HG02642 (cell line): ENCODE results near the gene VSTM2B.

Experiments used
- ATAC-seq: cut with Tn5 transposase; IDR thresholded peaks from one replicate; pipeline ENCODE4 v1.9.1; 2021; ENCODE audit warnings: mild to moderate bottlenecking; ENCODE audit not compliant: unreplicated experiment, poor library complexity

Gene VSTM2B

DNA sequence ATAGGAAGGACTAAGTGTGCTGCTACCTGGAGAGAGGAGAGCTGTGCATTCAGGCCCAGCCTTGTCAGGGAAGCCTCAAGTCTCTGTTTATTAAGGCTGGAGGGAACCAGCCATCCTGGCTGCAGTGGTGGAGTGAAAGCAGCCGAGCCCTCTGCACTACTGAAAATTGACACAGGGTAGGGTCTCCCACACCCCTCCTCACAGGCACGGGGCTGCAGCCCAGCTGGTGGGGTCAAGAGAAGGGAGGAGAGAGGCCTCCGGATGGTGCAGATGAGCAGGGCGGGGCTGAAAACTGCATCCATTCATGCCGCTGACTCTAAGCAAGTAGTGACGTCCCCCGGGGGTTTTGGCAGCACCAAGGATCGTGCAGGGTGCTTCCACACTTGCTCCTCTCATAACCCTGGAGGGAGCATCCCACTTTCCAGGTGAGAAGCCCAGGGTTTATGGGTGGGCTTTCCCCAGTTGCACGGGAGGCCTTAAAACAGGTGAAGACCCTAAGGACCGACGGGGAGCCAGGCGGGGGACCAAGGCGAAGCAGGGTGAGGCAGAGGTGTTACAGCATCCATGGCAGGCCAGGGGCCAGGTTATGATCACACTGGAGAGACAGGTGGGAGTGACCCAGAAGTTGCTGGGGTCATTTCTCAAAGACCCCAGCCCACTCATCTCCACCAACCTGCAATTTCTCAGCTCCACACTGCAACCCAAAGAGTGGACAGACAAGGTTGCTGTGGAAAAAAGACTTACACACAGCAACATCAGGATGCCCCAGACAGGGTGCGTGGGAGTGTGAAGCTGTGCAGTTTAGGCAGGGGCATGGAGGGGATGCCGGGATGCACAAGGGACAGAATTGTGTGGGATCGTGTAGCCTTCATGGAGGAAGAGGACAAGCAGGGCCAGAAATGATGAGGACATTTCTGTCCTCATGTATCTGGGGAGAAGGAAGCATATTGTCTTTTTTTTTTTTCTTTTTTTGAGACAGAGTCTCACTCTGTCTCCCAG is 36.8 kb downstream of the VSTM2B start:
- ATAC-seq, result no peak

- no peak for ATAC-seq
Measured at GRCh38 chr19:29563486-29564101, 37.8 kb downstream of the VSTM2B start.

DNA sequence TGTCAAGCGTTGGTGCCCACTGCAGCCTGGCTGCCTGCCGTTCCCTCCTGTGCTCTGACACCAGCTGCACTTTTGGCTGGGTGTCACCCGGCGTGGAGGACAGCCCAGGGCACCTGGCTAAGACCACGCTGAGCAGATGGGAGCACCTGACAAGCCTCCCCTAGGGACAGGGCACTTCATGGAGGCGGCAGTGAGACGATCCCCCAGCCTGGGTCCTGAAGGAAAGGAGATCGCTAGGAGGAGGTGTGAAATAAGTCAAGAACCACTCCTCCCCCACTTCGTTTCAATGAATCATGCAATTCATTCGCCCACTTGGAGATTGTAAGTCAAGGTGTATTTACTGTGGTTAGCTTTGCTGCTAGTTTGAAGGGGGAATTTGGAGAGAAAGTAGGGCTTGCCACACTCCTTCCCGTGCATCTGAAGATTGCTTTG is 38.8 kb downstream of the VSTM2B start:
- ATAC-seq, result no peak

GRCh38 chr19:29565171-29565570 is 39.4 kb downstream of the VSTM2B start:
- ATAC-seq, result no peak

DNA sequence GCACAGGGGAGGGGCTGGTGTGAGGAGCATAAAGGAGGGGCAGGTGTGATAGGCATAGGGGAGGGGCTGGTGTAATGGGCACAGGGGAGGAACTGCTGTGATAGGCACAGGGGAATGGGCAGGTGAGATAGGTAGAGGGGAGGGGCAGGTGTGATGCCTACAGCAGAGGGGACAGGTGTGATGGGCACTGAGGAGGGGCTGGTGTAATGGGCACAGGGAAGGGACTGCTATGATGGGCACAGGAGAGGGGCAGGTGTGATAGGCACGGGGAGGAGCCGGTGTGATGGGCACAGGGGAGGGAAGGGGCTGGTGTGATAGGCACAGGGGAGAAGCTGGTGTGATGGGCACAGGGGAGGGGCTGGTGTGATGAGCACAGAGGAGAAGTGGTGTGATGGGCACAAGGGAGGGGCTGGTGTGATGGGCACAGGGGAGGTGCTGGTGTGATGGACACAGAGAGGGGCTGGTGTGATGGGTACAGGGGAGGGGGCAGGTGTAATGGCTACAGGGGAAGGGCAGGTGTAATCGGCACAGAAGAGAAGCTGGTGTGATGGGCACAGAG is 40.8 kb downstream of the VSTM2B start:
- no peak for ATAC-seq

DNA sequence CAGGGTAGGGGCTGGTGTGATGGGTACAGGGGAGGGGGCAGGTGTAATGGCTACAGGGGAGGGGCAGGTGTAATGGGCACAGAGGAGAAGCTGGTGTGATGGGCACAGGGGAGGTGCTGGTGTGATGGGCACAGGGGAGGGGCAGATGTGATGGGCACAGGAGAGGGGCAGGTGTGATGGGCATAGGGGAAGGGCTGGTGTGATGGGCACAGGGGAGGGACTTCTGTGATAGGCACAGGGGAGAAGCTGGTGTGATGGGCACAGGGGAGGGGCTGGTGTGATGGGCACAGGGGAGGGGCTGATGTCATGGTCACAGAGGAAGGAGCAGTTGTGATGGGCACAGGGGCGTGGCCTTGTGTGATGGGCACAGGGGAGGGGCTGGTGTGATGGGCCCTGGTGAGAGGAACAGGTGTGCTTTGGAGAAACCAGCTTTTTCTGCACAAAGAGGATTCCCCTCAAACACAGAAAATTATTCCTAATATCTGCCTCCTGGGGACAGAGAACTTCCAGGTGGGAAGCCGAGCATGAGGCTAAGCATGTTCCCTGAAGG is 41.6 kb downstream of the VSTM2B start:
- ATAC-seq, result no peak

DNA sequence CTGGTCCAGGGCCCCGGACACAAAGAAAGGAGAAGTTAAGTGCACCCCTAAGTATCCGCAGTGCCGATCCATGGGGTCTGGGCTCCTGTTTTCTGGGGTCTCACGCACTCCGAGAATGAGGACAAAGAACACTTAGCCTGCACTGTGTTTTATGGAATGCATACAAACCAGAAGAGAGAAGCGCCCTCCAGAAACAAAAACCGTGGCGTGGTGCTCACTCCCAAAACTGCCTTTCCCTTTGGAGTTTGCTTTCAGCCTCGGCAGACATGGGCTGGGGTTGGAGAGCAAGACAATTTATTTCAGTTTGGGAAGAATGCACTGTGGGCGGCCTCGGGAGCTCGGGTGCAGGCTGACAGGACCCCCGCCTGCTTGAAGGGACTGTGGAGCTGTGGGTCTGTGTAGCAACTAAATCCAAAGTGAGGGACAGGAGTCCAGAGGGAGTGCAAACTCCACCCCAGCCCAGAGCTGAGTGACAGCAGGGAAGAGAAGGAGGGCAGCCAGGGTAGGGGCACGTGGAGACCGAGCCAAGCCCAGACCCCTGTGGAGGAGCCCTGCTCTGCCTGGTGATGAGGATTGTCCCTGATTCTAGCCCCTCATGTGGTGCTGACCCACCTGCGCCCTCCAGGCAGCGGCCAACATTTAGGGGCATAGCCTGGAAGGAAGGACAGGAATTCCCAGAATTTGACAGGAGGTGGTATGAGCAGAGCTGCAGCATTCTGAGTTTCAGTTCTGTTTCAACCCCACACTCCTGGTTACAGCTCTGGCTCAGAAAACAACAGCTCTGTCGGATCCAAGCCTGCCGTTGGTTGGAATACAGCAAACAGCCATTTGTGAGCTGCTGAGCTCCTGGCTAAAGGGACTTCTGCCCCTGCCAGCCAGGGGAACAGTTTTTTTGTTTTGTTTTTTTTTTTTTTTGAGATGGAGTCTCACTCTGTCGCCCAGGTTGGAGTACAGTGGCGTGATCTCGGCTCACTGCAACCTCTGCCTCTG is 42.5 kb downstream of the VSTM2B start:
- no peak for ATAC-seq

GRCh38 chr19:29569038-29569911 is 43.5 kb downstream of the VSTM2B start:
- ATAC-seq, result no peak

DNA sequence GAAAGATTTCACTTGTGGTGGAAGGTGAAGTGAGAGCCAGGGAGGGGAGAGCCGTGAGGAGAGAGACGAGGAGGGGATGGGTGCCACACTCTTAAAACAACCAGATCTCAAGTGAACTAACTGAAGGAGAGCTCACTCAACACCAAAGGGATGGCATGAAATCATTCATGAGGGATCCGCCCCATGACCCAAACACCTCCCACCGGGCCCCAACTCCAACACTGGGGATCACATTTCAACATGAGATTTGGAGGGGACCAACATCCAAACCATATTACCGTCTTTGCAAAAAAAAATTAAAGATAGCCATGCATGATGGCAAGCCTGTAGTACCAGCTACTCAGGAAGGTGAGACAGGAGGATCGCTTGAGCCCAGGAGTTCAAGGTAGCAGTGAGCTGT is 45.4 kb downstream of the VSTM2B start:
- ATAC-seq, result no peak

DNA sequence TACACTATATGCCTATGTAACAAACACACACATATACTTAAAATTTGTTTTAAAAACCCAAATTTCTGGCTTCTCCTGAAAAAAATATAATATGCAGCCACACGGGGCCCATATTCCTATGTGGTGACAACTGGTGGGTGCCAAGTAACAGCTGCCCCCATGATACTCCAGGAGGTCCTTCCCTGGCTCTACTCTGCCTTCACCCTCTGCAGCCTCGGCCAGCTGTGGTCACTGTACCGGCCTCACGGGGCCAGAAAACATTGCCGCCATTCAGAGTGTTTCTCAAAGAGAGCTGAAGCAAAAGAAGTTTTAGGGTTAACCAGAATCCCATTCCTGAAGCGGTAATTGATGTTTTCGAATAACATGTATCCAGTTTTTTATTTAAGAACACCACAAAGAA is 47.7 kb downstream of the VSTM2B start:
- ATAC-seq, result no peak

DNA sequence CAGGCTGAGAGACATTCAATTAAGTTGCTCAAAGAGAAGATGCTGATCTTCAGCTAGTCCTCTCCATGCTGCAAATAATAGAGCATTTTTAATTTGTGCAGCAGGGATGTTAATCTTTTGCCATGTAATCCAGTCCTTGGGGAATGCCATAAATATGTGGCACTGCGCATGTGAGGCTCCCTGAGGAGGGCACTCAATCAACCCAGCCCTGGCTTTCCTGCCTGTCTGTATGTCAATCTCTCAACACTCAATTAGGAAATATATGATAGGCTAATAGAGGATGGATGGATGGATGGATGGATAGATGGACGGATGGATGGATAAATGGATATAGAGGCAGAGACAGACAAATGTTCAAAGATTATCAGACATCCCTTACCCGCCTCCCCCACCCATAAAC is 48.7 kb downstream of the VSTM2B start:
- no peak for ATAC-seq

DNA sequence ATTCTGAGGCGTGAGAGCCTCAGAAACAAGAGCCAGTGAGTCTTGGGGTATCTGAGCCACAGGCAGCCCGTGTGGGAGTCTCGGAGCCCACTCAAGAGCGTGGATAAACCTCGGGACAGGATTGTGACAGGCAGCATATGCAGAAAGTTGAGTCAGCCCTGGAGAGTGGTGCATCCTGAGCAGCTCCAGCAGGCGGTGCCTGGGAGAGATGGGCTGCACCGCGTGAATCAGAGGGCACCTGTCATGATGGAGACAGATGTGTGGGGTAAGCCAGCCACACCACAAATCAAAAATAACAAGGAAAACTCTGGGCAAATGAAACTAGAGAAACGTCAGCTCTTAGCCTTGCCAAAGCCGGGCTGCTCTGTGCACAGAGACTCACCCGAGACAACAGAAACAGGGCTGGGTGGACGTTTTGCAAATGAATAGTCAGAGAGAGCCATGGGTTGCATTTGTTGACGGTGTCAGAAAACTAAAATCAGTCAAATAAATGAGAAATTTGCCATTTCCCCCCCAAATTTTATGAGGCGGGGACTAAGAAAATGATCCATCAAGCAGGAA is 50.3 kb downstream of the VSTM2B start:
- no peak for ATAC-seq

GRCh38 chr19:29576761-29577648 is 51.2 kb downstream of the VSTM2B start:
- ATAC-seq, result no peak

- ATAC-seq, result no peak
Measured at GRCh38 chr19:29577649-29577963, 51.8 kb downstream of the VSTM2B start.

DNA sequence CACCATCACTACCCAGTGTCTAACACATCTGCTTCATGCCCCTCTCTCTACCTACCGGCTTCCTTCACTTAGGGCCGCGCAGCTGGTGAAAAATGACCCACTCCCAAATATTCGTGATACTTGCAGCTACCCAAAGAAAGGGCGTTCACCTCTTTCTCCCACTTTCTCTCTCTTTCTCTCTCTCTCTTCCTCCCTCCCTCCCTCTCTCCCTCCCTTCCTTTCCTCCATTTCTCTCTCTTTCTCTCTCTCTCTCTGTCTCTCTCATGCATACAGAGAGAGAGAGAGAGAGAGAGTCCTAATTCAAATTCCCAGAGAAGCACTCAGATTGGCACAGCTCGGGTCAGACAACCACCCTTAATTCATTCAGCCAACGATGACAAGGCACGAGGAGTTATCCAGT is 52.6 kb downstream of the VSTM2B start:
- ATAC-seq, result no peak

- no peak for ATAC-seq
Measured at GRCh38 chr19:29579308-29579910, 53.6 kb downstream of the VSTM2B start.

- no peak for ATAC-seq
Measured at GRCh38 chr19:29581398-29581797, 55.6 kb downstream of the VSTM2B start.
